Measurements from ENCODE around the gene TUBB.

TUBB gene

DNA sequence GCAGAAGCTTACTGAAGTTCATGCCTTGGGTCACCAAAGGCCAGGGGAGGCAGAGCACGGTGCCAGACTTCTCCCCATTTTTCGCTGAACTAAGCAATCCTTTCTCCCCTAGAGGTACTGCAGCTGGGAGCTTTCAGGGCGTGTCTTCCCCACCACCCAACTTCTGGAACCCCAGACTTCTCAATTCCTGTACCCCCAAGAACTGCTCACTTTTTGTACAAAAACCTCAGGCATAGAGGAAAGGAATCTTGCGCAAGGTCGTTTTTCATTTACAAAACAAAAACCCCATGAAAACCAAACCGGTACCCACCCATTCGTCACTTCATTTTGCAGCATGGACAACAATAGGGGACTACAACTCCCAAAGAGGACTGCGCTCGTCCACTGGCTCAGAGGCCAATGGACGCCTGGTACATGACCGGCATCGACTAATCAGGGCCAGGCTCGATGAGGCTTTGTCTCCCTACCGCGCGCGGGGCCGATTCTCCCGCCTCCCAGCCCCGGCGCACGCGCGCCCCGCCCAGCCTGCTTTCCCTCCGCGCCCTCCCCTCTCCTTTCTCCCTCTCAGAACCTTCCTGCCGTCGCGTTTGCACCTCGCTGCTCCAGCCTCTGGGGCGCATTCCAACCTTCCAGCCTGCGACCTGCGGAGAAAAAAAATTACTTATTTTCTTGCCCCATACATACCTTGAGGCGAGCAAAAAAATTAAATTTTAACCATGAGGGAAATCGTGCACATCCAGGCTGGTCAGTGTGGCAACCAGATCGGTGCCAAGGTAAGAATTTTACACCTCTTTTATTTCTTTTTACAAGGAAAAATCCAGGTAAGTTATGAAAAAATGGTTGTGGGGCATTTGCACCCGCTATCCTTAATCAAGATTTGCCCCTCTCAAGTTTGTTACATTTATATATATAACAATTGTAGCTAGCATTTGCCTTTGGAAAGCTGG, at the start of gene TUBB:
TUBB (plus strand) TSS at position 562 of the 947 bp plus-strand sequence; CDS start at position 717, 155 bp downstream.
- peak; percentile 91 for DNase-seq (ENCODE audit: low spot score)

DNA sequence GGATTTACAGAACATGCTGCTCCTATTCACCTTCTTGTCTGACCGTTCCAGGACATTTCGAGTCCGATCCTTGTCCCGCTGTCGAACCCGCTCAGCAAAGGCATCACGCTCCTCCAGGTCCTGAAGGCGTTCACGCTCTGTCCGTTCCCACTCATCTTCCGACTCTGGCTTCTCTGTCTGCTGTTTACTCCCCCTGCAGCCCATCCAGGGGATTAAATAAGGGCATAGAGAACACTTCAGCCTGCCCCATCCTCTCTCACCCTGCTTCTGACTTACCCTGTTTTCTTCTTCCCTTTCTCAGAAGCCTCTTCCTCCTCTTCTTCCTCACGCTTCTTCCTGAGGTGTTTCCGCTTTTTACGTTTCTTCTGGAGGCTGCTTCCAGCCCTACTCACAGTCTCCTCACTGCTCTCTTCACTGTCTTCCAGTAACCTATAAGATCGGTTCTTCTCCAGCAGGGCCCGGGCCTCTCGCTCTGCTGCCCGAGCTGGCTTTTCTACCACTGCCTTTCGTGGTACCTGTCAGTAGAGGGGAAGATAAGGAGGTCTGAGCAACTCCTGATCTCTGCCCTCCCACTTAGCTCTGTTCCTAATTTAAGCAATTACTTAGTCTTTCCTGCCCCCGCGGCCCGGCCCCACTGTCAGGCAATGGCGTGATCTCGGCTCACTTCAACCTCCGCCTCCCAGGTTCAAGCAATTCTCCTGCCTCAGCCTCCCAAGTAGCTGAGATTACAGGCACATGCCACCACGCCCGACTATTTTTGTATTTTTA, 49.2 kb upstream of the TUBB start:
- no peak for DNase-seq (ENCODE audit: low spot score)

DNA sequence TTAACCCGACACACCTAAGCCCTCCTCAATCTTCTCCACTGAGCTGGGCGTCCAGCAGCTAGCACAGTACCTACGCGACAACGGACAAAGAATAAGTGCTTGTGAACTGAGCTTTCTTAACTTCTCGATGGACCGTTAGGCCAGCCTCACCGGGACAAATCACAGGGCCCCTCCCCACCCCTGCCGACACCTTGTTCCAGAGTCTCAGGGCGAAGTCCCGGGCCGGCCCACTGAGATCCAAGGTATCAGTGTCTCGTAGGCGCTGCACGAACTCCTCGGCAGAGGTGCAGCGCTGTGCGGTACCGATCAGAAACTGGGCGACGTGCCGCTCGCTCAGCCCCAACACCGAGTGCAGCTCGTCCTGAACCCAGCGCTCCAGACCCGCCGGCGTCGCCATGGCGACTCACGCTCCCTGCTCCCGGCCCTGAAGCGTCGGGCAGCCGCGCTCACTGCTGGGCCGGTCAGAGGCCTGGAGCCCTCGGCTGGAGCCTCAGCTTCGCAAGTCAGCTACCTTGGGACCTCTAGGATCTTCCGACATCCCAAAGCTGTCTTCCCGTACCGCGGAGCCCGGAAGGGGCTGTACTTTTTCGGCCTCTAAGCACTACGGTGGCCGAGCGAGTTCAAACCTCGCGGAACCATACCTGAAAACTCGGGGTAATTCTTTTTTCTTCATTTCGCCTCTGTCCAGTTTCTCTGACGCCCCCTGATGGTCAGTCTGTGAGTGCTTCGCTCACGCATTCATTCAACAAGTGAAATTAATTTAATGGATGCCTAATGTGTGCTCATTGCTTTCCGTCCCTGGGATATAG, 47.5 kb upstream of the TUBB start, which contains the start of gene DHX16:
DHX16 (minus strand) TSS at position 562 of the 809 bp plus-strand sequence; CDS start at position 397, 165 bp downstream.
- peak; percentile 95 for DNase-seq (ENCODE audit: low spot score)

DNA sequence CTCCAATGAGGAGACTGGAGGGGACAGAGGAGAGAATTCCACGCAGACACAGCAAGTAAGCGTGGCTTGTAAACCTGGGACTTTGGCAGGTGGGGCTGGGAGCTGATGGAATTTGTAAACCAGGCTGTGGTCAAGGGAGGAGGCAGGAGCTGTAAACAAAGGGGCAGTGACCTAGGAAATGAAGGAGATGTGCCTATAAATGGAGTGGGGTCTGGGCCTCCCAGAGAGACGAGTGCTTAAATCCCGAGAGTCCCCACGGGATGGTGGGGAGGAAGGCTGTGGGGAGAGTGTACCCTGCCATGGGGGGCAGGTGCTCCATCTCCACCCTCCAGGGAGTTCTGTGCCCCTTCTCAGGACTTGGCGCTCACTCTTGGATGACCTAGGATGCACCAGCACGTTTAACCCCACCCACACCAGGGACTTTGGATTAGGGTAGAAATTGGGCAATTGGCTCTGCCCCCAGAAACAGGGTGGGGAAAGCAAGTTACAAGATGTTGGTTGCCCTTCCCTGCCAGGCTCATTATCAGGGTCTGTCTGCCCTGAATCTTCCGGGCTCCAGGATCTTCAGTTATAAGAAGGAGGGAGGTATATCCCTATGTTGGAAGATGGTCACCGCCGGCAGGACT, 43.4 kb upstream of the TUBB start:
- DNase-seq (ENCODE audit: low spot score), result no peak

DNA sequence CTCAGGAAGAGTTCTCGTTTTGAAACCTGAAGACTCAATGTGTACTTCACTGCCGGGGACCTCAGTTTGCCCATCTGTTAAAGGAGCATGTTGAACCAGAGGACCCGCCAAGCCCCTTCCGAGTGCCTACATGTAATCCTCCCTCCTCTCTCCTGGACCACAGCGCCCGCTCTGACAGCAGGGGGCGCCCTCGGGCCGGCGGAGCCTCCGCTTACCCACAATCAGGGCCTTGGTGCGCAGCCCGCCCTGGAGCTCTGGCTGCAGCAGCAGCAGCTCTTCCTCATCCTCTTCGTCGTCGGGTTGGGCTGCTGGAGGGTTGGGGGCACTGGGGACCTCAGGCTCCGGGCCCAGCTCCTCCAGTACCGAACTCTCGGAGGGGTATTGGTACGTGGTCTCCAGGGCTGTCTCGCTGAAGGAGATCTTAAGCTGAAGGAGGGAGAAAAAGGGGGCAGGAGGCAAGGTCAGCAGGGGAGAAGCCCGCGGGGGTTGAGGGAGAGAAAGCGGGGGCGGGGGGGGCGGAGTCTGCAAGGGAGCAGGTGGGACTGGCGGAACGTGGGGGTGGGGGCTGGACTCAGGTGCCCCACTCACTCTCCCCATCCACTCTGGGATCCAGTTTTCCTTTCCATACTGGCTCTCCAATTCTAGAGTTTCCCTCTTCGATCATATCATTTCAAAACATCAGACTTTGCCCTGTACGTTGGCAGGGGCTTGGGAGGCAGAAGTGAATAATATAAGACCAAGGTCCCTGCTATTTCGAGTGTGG, 41.0 kb upstream of the TUBB start:
- DNase-seq (ENCODE audit: low spot score), result peak; percentile 78

DNA sequence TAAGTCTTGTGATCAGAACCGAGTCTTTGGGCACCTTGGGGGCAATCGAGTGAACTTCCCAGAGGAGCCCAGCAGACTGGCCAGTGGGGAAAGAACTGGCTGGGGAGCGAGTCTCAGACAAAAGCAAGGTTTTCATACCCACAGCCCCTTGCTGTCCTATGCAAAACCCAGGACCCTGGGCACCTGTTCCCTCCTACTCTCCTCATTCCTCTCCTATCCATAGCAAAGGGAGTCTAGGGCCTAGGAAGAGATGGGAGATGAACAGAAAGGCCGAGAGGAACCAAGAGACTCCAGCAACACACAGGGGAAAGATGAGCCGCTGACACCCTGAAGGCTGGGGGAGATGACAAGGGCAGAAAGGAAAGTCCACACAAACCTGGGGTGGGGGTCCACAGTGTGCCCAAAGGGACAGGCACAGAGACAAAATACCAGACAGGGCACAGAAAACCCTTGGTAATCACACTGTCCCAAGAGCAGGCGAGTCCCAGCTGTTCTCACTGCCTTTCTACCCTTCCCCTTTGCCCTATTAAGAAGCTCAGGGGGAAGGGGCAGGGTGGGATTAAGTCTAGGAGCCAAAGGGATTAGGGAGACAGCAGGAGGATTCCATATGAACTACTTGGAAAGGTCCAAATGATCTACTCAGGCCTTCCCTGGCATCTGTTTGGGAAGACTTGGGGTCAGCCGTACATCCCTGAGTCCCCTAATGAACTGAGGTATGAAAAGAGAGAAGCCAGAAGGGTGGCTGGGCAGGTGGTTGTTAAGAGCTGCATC, 40.2 kb upstream of the TUBB start:
- no peak for DNase-seq (ENCODE audit: low spot score)

DNA sequence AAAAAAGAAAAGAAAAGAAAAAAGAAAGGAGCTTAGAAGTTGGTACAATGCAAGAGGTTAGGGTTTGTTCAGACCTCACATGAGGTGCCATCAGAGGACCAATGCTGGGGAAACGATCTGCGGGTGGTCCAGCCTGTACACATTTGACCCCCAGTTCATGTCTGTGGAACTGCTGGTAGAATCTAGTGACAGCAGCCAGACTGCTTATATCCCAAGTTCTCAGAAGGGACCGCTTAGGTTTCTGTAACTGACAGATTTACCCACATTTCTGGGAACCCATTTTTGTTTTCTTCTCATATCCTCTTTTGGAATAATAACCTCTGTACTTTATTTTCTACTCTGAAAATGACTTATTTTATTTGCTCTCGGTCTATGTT, 38.4 kb upstream of the TUBB start:
- DNase-seq (ENCODE audit: low spot score), result no peak

DNA sequence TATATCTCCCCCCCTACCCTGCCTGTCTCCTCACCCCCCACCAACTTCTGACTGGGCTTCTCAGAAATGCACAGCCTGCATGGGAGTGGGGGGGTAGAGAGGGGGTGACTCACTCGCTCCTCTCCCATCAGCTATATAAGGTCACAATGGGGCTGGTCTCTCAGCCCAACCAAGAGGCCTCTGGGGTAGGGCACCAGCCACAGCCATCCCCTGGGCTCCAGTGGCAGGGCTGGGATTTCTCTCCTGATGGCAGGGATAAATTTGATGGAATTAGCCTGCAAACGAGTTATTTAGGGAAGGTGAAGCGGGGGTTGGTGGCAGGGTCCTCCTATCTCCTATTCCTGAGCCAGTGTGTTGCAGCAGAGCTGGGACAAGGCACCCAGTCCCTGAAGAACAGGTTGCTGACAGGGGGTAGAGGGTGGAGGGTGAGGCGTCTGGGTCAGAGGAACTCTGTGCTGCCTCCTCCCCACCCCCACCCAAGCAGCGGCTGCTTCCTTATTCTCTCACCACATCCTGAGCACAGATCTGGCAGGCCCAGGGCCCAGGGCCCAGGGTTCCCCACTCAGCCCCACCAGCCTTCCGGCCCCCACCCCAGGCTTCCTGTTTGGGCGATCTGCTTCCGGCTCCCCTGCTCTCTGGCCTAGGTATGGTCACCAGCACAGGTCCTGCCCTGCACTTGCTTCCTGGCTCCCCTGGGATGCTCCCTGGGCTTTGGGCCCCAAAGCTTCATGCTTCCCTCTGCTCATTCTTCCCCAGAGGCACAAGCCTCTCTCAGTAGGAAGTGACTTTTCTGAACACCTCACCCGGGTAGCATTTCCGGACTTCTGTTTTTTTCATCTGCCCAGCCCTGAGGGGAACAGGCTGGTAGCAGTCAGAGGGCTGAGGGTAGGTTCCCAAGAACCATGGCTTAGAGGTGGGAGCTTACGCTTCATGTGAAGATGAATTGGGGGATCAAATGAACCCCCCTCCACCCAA, 37.7 kb upstream of the TUBB start:
- DNase-seq (ENCODE audit: low spot score), result peak; percentile 89

DNA sequence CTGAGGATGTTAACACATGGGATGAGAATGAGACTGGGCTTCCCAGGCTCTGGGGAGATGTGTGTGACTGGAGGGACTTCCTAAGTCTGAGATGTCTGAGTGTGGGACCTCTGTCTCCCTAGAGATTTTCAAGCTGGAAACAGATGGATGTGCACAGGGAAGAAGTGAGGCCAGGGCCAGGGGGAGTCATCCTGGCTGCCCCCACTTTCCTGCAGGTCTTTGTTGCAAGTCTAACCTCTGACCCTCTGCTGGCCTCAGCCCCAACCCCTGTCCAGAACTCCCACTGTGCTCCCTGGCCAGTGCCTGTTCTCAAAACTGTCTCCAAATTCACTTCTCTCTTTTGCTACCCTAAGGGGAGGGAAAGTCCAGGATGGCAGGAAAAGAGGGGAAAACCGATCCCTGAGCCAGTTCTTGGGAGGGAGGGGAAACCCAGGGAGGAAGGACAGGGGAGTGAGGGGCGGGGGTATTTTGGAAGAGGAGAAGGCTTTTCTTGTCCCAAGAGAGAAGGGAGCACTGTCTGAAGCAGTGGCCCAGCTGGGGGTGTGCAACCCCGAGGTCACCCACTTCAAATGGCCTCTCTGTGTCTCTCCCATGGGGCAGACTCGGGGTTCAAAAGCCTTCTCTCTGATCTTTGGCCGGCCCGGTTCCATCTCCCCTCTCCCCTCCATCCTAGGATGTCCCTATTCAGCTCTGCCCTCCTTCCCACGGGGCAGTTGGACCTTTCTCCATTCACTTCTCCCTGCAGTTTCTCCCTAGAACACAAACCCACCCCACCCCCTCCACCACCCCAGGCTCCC, 36.8 kb upstream of the TUBB start:
- DNase-seq (ENCODE audit: low spot score), result no peak

DNA sequence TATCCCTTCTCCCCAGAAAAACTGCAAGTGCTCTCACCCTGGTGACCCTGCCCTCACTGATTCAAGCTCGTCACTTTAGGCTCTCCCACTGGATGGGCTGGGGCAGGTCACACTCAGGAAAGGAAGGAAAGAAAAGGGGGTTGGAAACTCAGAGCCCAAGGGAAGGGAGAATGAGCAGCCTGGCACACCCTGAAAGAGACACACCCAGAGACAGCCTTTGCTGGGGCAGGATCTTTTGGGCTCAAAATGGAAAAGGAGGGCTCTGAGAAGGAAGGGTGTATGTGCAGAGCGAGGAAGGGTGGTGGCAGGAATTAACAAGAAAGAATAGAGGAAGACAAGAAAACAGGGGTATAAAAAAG, 36.2 kb upstream of the TUBB start:
- no peak for DNase-seq (ENCODE audit: low spot score)

DNA sequence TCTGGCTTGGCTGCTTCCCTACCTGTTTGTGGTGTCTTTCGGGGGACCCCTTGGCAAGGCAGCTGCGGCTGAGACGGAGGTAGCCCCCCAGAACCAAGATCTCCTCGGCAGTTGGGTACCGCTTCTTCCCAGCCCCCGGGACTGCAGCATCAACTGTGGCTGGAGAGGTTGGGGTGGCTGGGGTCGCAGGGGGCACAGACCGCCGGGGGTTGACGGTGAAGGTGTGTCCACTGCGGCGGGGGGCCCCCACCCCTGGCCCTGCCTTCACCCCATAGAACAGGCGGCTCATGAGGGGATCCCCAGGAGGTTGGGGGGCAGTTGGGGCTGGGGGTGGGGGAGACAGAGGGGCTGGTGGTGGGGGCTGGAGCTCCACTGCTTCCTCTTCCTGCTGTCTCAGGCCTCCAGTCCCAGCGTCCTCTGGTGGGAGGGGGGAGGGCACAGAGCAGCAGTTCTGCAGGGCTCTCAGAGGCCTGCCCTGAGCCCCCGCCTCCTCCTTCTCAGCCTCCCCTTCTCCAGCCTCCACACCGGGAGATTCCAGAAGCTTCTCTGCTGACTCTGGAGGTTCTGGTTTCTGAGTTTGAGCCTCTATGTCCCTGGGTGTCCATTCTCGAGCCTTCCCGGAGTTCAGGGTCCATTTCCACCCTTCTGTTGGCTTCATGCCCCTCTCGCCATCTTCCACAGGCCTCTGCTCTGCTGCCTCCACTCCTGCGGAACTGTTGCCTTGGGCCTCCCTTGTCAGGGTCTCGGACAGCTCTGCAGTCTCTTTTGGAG, 35.6 kb upstream of the TUBB start:
- DNase-seq (ENCODE audit: low spot score), result no peak

DNA sequence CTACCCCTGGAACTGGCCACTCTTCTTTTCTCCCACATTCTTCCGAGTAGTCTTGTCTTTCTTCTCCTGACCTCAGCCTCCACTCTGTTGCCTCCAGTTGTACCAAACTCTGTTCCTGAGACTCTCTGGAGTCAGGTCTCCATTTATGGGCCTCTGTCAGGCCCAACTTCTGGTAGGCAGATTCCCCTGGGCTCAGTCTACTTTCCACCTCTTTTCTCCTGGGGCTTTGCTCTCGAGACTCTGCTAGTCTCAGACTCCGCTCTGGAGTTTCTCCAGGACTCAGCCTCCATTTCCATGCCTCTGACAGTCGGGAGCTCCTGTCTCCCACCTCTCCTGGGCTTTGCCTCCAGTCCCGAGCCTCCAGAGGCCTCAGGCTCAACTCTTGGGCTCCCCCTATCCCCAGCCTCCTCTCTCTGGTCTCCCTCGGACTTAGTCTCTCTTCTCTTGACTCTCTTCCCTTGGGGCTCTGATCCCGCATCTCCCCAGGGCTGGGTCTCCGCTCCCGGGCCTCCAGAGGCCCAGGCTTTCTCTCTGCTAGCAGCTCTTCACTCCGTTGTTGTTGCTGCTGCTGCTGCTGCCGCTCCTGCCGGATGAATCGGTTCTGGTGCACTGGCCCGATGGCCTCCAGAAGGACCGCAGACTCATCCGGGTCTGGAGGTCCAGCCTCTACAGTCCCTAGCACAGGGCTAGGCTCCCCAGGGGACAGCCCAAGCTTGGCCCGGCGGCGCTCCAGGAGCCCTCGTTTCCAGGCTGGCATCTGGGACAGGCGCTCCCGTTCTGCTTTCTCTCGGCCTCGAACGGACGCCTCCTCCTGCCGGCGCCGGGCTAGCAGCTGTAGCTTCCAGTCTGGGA, 34.8 kb upstream of the TUBB start:
- DNase-seq (ENCODE audit: low spot score), result no peak

DNA sequence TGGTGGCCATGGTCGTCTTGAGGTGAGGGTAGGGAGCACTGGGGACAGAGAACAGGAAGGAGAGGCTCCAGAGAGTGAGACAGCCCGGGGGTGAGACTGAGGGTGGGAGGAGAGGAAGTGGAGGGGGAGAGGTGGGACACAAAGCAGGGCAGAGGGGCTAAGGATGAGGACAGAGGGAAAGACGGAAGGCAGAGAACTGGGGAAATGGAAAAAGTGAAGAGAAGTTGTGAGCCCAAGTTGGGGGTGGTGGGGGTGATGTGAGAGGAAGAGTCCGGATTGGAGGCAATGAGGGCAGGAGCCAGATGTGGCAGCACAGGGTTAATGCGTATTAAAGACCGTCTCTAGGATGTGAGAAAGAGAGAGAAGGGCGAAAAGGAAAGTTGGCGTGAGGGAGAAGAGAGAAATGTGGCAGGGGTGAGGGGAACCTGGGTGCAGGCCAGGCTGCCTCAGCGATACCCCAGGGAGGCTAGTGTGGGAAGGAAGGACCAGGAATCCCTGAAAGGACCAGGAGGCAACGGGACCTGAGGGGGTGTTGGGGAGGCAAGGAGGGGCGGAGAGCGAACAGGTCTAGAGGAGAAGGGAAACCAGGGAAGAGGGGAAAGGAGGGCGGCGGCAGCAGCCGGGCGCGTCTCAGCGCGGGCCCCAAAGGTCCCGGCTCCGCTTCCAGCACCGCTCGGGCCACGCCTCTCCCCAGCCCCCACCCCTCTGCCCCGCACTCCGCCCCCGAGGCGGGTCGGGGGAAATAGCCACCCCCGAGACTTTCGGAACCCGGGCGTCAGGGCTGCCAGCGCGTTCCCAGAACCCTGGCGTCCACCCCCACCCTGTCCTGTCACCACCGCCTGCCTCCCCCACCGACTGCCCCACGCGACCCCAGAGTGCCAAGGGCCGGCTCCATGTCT, 33.9 kb upstream of the TUBB start, which contains the start of gene PPP1R18:
PPP1R18 (minus strand) TSS at position 637 of the 899 bp plus-strand sequence; CDS start at position 10, 627 bp downstream.
- peak; percentile 65 for DNase-seq (ENCODE audit: low spot score)

DNA sequence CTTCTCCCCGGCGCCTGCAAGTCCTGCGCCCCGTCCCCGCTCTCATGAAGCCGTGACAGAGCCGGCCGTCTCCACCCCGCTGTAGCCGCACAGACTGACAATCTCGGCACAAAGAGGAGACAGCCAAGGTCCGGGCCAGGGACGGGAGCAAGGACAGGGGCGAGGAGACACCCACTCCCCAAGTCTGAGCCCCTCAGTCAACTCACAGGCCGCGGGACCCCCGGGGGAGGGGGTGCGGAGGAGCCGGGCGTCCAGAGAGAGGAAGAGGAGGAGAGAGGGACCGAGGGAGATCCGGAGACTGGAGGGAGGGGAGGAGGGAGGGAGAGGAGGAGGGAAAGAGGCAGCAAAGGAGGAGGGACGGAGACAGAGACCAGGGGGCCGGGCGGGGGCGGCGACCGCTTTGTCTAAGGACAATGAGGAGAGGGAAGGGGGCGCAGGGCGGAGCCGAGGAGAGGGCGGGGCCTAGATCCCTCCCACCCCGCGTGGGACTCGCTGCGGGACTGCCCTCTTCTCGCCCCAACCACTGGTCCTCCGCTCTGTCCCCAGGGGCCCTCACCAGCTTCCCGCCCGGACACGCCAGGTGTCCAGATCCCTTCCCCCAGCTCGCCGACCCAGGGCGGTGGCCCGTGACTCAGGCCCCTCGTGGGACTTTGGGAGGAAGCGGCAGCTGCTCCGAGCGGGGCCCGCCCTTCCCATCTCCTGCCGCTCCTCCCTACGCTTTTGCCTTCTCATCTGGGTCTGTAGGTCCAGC, 33.1 kb upstream of the TUBB start:
- peak; percentile 94 for DNase-seq (ENCODE audit: low spot score)
